GM21423 (cell line): ENCODE measurements around the gene ADH6.
"Not testable (repeated sequence)": the region's sequence is repeated elsewhere in the genome, so short reads cannot be mapped to it uniquely, and the experiment has no call there.

Experiments used
- ATAC-seq: cut with Tn5 transposase; IDR thresholded peaks from one replicate; pipeline ENCODE4 v1.9.1; 2021; ENCODE audit warnings: mild to moderate bottlenecking, moderate library complexity; ENCODE audit not compliant: unreplicated experiment

The ADH6 gene

GRCh38 chr4:99219072-99219471 lies at the start of gene ADH6:
TSS of gene ADH6 (minus strand) at chr4:99219246. CDS start at chr4:99219152, 94 bp downstream.
- no peak for ATAC-seq

- peak; percentile 63 for ATAC-seq
Observed at GRCh38 chr4:99264927-99265326, 45.9 kb upstream of the ADH6 start.

DNA sequence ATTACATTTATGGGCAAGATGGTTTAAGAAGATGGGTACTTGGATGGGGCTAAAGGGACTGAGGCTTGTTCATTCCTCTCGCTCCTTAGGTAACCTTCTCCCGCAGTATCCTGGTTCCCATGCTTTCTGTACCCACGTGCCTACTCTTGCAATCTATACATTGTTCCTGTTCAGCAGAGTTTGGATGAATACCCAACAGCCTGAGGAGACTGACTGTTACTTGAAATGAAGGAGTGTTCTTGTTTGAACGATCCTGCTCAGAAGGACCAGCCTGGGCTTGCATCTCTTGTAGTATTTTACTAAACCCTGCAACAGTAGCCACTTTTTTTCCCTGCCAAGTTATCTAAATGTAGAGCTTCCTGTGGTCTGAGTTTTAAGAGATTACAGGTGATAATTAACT lies 33.7 kb upstream of the ADH6 start:
- ATAC-seq, result no peak

GRCh38 chr4:99248714-99249113 lies 29.7 kb upstream of the ADH6 start:
- no peak for ATAC-seq

GRCh38 chr4:99235955-99236354 lies 16.9 kb upstream of the ADH6 start:
- ATAC-seq, result no peak

GRCh38 chr4:99234331-99235010 lies 15.4 kb upstream of the ADH6 start:
- ATAC-seq, result no peak

- ATAC-seq, result not testable (repeated sequence)
Observed at GRCh38 chr4:99233397-99233796, 14.4 kb upstream of the ADH6 start.

DNA sequence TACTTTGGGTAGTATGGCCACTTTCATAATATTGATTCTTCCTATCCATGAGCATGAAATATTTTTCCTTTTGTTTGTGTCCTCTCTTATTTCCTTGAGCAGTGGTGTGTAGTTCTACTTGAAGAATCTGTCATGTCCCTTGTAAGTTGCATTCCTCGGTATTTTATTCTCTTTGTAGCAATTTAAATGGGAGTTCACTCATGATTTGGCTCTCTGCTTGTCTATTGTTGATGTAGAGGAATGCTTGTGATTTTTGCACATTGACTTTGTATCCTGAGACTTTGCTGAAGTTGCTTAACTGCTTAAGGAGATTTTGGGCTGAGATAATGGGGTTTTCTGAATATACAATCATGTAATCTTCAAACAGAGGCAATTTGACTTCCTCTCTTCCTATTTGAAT lies 9.7 kb upstream of the ADH6 start:
- not testable (repeated sequence) for ATAC-seq

DNA sequence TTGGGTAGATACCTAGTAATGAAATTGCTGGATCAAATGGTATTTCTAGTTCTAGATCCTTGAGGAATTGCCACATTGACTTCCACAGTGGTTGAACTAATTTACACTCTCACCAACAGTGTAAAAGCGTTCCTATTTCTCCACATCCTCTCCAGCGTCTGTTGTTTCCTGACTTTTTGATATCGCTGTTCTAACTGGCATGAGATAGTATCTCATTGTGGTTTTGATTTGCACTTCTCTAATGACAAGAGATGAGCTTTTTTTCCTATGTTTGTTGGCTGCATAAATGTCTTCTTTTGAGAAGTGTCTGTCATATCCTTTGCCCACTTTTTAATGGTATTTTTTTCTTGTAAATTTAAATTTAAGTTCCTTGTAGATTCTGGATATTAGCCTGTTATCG lies 8.6 kb upstream of the ADH6 start:
- not testable (repeated sequence) for ATAC-seq

DNA sequence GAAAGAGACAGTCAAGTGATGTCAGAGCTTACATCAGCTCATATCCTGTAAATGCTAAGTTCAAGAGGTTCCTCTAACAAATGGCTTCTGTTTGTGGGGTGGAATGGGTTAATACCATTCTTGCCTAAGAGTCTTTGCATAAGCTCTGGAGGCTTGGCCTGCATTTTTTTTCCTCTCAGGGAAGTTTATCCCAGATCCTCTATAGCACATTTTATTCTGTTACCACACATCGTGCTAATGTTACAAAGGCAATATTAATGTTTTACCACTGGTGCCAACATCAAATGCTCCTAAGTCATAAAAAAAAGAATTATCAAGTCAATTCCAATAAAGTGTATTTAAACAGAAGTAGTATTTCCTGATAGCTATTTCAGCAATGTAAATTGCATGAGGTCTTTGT lies 2.9 kb upstream of the ADH6 start:
- no peak for ATAC-seq

GRCh38 chr4:99219479-99219878 lies 433 bp upstream of the ADH6 start:
- peak; percentile 80 for ATAC-seq

GRCh38 chr4:99215521-99215920 lies 3.5 kb downstream of the ADH6 start:
- no peak for ATAC-seq

DNA sequence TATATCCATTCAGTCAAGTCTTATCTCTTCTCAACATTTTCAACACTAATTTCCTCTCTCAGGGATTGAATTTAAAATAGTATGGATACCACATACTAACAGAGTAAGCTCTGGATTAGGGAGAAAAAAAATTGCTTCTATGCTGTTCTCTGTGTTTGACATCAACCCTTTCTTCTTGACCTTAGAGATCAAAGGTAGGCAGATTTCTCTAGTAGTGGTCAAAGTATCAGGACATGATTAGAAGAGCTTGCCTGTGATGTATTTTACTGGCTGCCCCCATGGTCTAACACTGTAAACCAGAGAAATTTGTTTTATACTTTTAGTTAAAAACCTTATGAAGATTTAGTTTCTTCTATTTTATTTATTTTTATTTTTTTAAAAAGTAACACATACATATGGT lies 8.3 kb downstream of the ADH6 start:
- no peak for ATAC-seq

GRCh38 chr4:99209671-99210070 lies 9.4 kb downstream of the ADH6 start:
- ATAC-seq, result no peak

GRCh38 chr4:99208719-99209075 lies 10.3 kb downstream of the ADH6 start:
- no peak for ATAC-seq

DNA sequence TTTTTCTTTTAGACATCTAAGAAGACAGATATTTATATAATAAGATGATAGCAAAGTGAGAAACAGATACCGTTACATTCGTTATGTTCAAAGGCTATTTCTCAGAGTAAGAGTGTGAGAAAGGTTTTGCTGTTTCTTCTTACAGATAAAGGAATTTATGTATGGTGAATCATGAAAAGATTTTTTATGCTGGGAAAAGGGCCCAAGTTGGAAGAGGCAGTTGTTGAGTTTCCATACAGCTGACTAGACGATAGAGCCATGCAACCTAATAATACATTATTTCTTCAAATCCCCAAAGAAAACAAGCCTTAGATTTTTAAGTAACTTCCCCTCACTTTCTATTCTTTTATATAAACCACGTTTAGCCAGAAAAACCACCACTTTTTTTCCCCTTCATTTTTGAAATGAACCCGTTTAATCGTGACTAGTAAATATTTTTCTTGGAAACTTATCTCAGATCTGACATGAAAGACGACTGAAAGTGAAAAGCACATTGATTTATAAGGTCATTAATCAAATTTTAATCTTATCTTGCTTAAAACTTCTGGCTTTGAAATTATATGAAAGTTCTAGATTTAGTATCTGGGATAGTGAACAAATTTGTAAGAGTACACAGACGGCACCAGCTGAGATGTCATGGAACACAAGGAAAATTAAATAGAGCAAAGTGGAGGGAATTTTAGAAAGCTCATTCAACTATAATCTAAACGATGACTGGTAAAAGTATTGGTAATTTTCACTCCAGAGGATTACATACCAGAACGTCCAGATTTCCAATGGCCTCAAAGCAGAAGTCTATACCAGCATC lies 10.9 kb downstream of the ADH6 start:
- no peak for ATAC-seq

GRCh38 chr4:99207069-99207743 lies 11.8 kb downstream of the ADH6 start:
- no peak for ATAC-seq

DNA sequence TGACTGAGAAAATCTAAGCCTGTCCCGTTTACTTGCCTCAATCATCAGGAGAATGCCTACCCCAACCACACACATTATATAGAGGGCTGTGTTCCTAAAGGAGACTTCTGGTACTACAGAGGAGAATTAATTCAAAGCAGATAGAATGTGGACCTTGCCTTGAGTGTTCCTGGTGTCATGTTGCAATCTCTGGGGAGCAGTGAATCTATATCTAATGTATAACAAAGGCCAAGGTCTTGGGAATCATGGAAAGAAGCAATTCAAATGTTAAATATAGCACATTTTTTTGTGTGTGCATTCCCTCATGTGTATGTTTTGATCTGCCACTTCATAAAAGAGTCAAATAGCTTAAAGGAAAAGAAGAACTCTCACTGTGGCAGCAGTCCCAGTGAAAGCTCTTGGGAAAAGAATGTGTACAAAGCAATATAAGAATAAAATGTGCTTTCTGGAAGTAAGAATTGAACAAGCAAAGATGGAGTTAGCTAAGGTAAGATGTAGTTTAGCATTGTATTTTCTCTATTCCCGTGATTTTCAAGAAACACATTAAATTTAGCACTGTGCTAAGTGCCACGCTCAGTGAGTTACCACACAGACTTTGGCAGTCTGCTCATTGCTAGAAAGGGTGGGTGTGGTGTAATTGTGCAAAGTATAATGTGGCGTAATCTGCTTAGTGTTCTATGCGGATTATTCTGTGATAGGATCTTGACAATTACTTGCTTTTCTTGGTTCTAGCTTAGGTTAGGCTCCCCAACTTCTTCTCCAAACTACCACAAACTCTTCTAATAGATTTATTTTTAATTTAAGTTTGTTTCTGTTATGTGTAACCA lies 13.7 kb downstream of the ADH6 start:
- no peak for ATAC-seq

GRCh38 chr4:99202536-99202935 lies 16.5 kb downstream of the ADH6 start:
- no peak for ATAC-seq

DNA sequence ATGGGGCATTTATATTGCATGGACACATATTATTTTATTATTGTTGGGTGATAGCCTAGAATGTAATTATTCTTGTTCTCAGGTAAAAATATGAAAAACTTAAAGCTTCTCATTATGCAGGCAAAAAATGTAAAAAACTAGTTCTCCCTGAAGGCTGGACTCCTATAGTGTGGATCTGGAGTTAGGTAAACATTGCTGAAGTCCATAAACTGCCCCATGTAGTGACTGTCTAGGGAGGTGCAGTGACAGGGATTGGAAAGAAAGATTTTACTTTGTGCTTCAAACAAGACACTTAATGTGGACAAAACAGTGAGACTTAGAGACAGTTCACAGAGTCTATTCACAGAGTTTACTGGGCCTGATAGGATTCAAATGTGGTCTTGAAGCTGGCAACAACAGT lies 17.0 kb downstream of the ADH6 start:
- no peak for ATAC-seq

- no peak for ATAC-seq
Observed at GRCh38 chr4:99201690-99202089, 17.4 kb downstream of the ADH6 start.
